Measurements from ENCODE around the gene SLC37A2.
A peak's percentile ranks its signal among the peaks of the same experiment; 100 is the strongest.

Gene SLC37A2

DNA sequence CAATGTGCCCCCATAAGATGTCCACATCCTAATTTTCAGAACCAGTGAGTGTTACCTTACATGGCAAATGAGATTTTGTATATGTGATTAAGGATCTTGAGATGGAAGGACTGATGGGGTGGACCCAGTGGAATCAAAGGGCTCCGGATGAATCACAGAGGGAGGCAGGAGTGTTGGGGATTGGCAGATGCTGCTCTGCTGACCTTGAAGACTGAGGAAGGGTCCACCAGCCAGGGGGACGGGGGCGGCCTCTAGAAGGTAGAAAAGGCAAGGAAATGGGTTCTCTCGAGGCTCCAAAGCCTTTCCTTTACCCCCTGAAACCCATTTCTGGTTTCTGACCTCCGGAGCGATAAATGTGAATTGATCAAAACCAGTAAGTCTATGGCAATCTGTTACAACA lies 29.6 kb downstream of the SLC37A2 start:
- Histone ChIP-seq H3K4me1 (ENCODE audit: control insufficient read depth, insufficient read depth, low read depth, low read length) (peaks cover 7% of the 10 kb centered on the region), H3K4me3 (ENCODE audit: insufficient read depth in 1 of 2, low read depth in 1 of 2, low read length in 2 of 2) (no peak overlapping the region)
- 71% methylated on average over 1 of the region's 6 CpGs for WGBS

DNA sequence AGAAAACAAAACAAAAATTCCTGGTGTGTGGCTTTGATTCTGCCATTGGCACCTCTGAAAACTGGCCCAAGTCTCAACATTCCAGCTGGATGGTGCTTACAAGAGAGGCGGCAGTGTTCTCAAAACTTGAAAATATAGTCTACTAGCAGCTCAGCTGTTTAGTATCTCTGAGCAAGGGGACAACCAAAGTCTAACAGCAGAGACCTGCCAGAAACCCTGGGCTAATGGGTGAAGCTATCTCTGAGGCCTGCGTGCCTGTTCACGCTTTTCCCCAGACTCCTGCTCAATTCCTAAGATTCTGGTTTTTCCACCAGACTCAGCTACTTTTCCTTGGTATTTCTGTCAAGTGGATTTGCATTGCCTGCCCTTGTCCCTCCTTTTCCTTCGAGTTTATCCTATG lies 30.4 kb downstream of the SLC37A2 start:
- Histone ChIP-seq H3K14ac (ENCODE audit: low read length in 2 of 2) (no peak overlapping the region), H3K79me1 (replicated peaks; ENCODE audit: low read length, poor library complexity, severe bottlenecking) (no peaks in the 10 kb centered on the region), H2AFZ (ENCODE audit: low read depth, low read length) (no peak overlapping the region), H2BK120ac (ENCODE audit: low read depth, low read length) (no peak overlapping the region), H3K27me3 (ENCODE audit: control insufficient read depth in 1 of 2, insufficient read depth in 1 of 2, low read length in 2 of 2) (no peaks in the 10 kb centered on the region), H3K9me3 (ENCODE audit: control insufficient read depth, low read length) (no peaks in the 10 kb centered on the region), H4K91ac (ENCODE audit: low read length) (no peak overlapping the region), H3K27ac (ENCODE audit: low read length, poor library complexity, severe bottlenecking) (no peak overlapping the region), H3K4me2 (ENCODE audit: low read length, poor library complexity, severe bottlenecking) (no peak overlapping the region), H3K18ac (ENCODE audit: low read depth in 1 of 2, low read length in 2 of 2) (no peak overlapping the region), H3K4me1 (ENCODE audit: control insufficient read depth, insufficient read depth, low read depth, low read length) (peaks cover 7% of the 10 kb centered on the region), H2BK5ac (ENCODE audit: low read depth, low read length, poor library complexity, severe bottlenecking) (no peak overlapping the region), H3K36me3 (ENCODE audit: control insufficient read depth in 1 of 2, insufficient read depth in 2 of 2, low read depth in 1 of 2, low read length in 2 of 2) (peaks cover 0 to 42% of the 10 kb centered on the region in 2 experiments), H4K8ac (ENCODE audit: low read length) (no peak overlapping the region), H2BK15ac (ENCODE audit: low read depth, poor library complexity, severe bottlenecking) (no peak overlapping the region), H3K23ac (ENCODE audit: low read length in 2 of 2) (no peak overlapping the region), H2AK5ac (ENCODE audit: low read length, severe bottlenecking) (no peak overlapping the region), H3K4ac (ENCODE audit: low read depth in 1 of 2, low read length in 2 of 2) (no peak overlapping the region), H3K9ac (ENCODE audit: low read length) (no peak overlapping the region), H2BK12ac (ENCODE audit: low read length in 2 of 2) (no peak overlapping the region), H3K4me3 (ENCODE audit: insufficient read depth in 1 of 2, low read depth in 1 of 2, low read length in 2 of 2) (no peak overlapping the region)
- 93% methylated on average over 4 of the region's 4 CpGs for WGBS
- no peak for DNase-seq

More for the DNA sequence above, 29.6 kb downstream of the SLC37A2 start:
- Histone ChIP-seq H3K79me1 (replicated peaks; ENCODE audit: low read length, poor library complexity, severe bottlenecking) (no peaks in the 10 kb centered on the region), H3K9me3 (ENCODE audit: control insufficient read depth, low read length) (no peaks in the 10 kb centered on the region), H3K9ac (ENCODE audit: low read length) (no peak overlapping the region), H3K4ac (ENCODE audit: low read depth in 1 of 2, low read length in 2 of 2) (no peak overlapping the region), H4K91ac (ENCODE audit: low read length) (no peak overlapping the region), H2AK5ac (ENCODE audit: low read length, severe bottlenecking) (no peak overlapping the region), H2BK120ac (ENCODE audit: low read depth, low read length) (peak overlapping the region; percentile 64), H3K36me3 (ENCODE audit: control insufficient read depth in 1 of 2, insufficient read depth in 2 of 2, low read depth in 1 of 2, low read length in 2 of 2) (peaks cover 0 to 34% of the 10 kb centered on the region in 2 experiments), H2BK5ac (ENCODE audit: low read depth, low read length, poor library complexity, severe bottlenecking) (no peak overlapping the region), H3K23ac (ENCODE audit: low read length in 2 of 2) (no peak overlapping the region), H3K27me3 (ENCODE audit: control insufficient read depth in 1 of 2, insufficient read depth in 1 of 2, low read length in 2 of 2) (no peaks in the 10 kb centered on the region), H3K4me2 (ENCODE audit: low read length, poor library complexity, severe bottlenecking) (no peak overlapping the region), H3K27ac (ENCODE audit: low read length, poor library complexity, severe bottlenecking) (no peak overlapping the region), H2BK15ac (ENCODE audit: low read depth, poor library complexity, severe bottlenecking) (no peak overlapping the region), H2BK12ac (ENCODE audit: low read length in 2 of 2) (peak overlapping the region in 1 of 2 experiments; percentile 59), H3K14ac (ENCODE audit: low read length in 2 of 2) (no peak overlapping the region), H3K18ac (ENCODE audit: low read depth in 1 of 2, low read length in 2 of 2) (no peak overlapping the region), H2AFZ (ENCODE audit: low read depth, low read length) (no peak overlapping the region), H4K8ac (ENCODE audit: low read length) (no peak overlapping the region)
- DNase-seq, result no peak

DNA sequence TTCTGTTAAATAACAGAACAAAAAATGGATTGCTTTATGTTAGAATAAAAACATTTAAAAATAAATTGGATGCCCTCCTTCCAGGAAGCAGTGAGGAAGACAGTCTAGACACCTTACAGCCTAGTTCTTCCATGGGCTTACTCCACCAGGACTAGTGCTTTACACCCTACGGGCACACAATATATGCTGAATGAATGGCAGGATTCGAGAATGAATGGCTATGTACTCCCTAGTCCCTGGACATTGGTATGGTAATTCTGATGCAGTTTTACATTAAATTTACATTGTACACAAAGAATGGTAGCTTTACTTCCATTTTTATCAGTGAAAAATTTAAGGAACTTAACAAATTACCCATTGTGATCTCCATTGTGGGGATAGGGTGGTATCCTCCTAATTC lies 31.6 kb downstream of the SLC37A2 start:
- no peak overlapping the region for H2BK12ac ChIP-seq (ENCODE audit: low read length in 2 of 2)
- no peak overlapping the region for H4K8ac ChIP-seq (ENCODE audit: low read length)
- DNase-seq, result no peak
- H3K27me3 ChIP-seq (ENCODE audit: control insufficient read depth in 1 of 2, insufficient read depth in 1 of 2, low read length in 2 of 2), result no peaks in the 10 kb centered on the region
- H2BK120ac ChIP-seq (ENCODE audit: low read depth, low read length), result no peak overlapping the region
- H4K91ac ChIP-seq (ENCODE audit: low read length), result no peak overlapping the region
- no peak overlapping the region for H3K9ac ChIP-seq (ENCODE audit: low read length)
- H3K4me1 ChIP-seq (ENCODE audit: control insufficient read depth, insufficient read depth, low read depth, low read length), result peaks cover 7% of the 10 kb centered on the region
- H2BK15ac ChIP-seq (ENCODE audit: low read depth, poor library complexity, severe bottlenecking), result no peak overlapping the region
- no peak overlapping the region for H3K18ac ChIP-seq (ENCODE audit: low read depth in 1 of 2, low read length in 2 of 2)
- no peak overlapping the region for H3K4me3 ChIP-seq (ENCODE audit: insufficient read depth in 1 of 2, low read depth in 1 of 2, low read length in 2 of 2)
- H2AK5ac ChIP-seq (ENCODE audit: low read length, severe bottlenecking), result no peak overlapping the region
- WGBS, result 100% methylated on average over 2 of the region's 2 CpGs
- no peaks in the 10 kb centered on the region for H3K79me1 ChIP-seq (replicated peaks; ENCODE audit: low read length, poor library complexity, severe bottlenecking)
- H3K27ac ChIP-seq (ENCODE audit: low read length, poor library complexity, severe bottlenecking), result no peak overlapping the region
- H3K4ac ChIP-seq (ENCODE audit: low read depth in 1 of 2, low read length in 2 of 2), result no peak overlapping the region
- H3K4me2 ChIP-seq (ENCODE audit: low read length, poor library complexity, severe bottlenecking), result no peak overlapping the region
- no peak overlapping the region for H3K23ac ChIP-seq (ENCODE audit: low read length in 2 of 2)
- no peak overlapping the region for H2BK5ac ChIP-seq (ENCODE audit: low read depth, low read length, poor library complexity, severe bottlenecking)
- H3K14ac ChIP-seq (ENCODE audit: low read length in 2 of 2), result no peak overlapping the region
- no peaks in the 10 kb centered on the region for H3K9me3 ChIP-seq (ENCODE audit: control insufficient read depth, low read length)
- peaks cover 0 to 51% of the 10 kb centered on the region in 2 experiments for H3K36me3 ChIP-seq (ENCODE audit: control insufficient read depth in 1 of 2, insufficient read depth in 2 of 2, low read depth in 1 of 2, low read length in 2 of 2)
- H2AFZ ChIP-seq (ENCODE audit: low read depth, low read length), result no peak overlapping the region

DNA sequence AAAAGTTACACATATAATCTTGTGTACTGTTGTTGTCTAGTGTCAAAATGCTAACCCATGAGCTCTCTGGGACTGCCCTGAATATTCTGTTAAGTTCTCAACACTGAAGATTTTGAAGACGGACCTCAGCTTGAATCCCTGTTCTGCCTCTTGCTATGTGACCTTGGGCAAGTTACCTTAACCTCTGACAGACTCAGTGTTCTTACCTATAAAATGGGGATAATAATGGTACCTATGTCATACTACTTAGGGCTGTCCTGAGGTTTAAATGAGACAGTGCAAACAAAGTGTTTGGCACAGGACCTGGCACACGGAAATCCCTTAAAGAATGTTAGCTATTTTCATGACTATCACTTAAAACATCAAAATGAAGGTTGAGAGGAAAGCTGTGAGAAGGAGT lies 37.0 kb downstream of the SLC37A2 start:
- Histone ChIP-seq H2BK12ac (ENCODE audit: low read length in 2 of 2) (no peak overlapping the region), H4K8ac (ENCODE audit: low read length) (no peak overlapping the region), H3K4ac (ENCODE audit: low read depth in 1 of 2, low read length in 2 of 2) (no peak overlapping the region), H3K27me3 (ENCODE audit: control insufficient read depth in 1 of 2, insufficient read depth in 1 of 2, low read length in 2 of 2) (no peaks in the 10 kb centered on the region), H4K91ac (ENCODE audit: low read length) (no peak overlapping the region), H2BK15ac (ENCODE audit: low read depth, poor library complexity, severe bottlenecking) (no peak overlapping the region), H3K36me3 (ENCODE audit: control insufficient read depth in 1 of 2, insufficient read depth in 2 of 2, low read depth in 1 of 2, low read length in 2 of 2) (peaks cover 5 to 57% of the 10 kb centered on the region in 2 experiments), H2BK5ac (ENCODE audit: low read depth, low read length, poor library complexity, severe bottlenecking) (no peak overlapping the region), H3K79me1 (replicated peaks; ENCODE audit: low read length, poor library complexity, severe bottlenecking) (peaks cover 16% of the 10 kb centered on the region), H2AK5ac (ENCODE audit: low read length, severe bottlenecking) (no peak overlapping the region), H3K4me1 (ENCODE audit: control insufficient read depth, insufficient read depth, low read depth, low read length) (peaks cover 3% of the 10 kb centered on the region), H3K23ac (ENCODE audit: low read length in 2 of 2) (no peak overlapping the region), H3K9me3 (ENCODE audit: control insufficient read depth, low read length) (no peaks in the 10 kb centered on the region), H3K9ac (ENCODE audit: low read length) (no peak overlapping the region), H3K18ac (ENCODE audit: low read depth in 1 of 2, low read length in 2 of 2) (no peak overlapping the region), H3K14ac (ENCODE audit: low read length in 2 of 2) (no peak overlapping the region), H3K4me3 (ENCODE audit: insufficient read depth in 1 of 2, low read depth in 1 of 2, low read length in 2 of 2) (no peak overlapping the region), H2AFZ (ENCODE audit: low read depth, low read length) (no peak overlapping the region), H3K4me2 (ENCODE audit: low read length, poor library complexity, severe bottlenecking) (no peak overlapping the region), H3K27ac (ENCODE audit: low read length, poor library complexity, severe bottlenecking) (no peak overlapping the region), H2BK120ac (ENCODE audit: low read depth, low read length) (no peak overlapping the region)
- DNase-seq, result no peak
- WGBS, result 100% methylated on average over 2 of the region's 2 CpGs

Measured in mesenchymal stem cell (in vitro differentiated cells and primary cell).